ENCODE results near the gene ARFGAP1. TPM values are rescaled to one million over a fixed set of nuclear protein-coding genes. Genes with fewer than 3 reads are reported as not detected.

The ARFGAP1 gene
- polyA plus RNA-seq, 1 donor (not counting 4 experiments of a cell fraction or from before 2014, with no cell fraction given): 31.5 TPM

- H3K4me3 ChIP-seq (ENCODE audit: control insufficient read depth in 2 of 3, extremely low read depth in 1 of 3, insufficient read depth in 2 of 3, low read depth in 1 of 3, low read length in 3 of 3): no peak overlapping the region
- no peaks in the 10 kb centered on the region for H3K79me2 ChIP-seq (ENCODE audit: control insufficient read depth, insufficient read depth, low read length)
- H3K4me1 ChIP-seq (ENCODE audit: control insufficient read depth, extremely low read depth, insufficient read depth, low read length): peaks cover 17% of the 10 kb centered on the region
- H3K36me3 ChIP-seq (ENCODE audit: control insufficient read depth in 2 of 2, extremely low read depth in 1 of 2, insufficient read depth in 2 of 2, low read length in 2 of 2): no peaks in the 10 kb centered on the region
- H3K9me3 ChIP-seq (ENCODE audit: control insufficient read depth, low read depth, low read length): no peaks in the 10 kb centered on the region
- H3K9me1 ChIP-seq (ENCODE audit: control insufficient read depth, extremely low read depth, insufficient read depth, low read length): no peaks in the 10 kb centered on the region
- FAIRE-seq (no peak), DNase-seq (ENCODE audit: low read depth, low spot score) (no peak)
- H4K20me1 ChIP-seq (ENCODE audit: control insufficient read depth, extremely low read depth, insufficient read depth, low read length): no peaks in the 10 kb centered on the region
- peaks cover 38% of the 10 kb centered on the region for H3K27me3 ChIP-seq (ENCODE audit: control insufficient read depth, extremely low read depth, insufficient read depth, low read length)
- no peak overlapping the region for H3K9ac ChIP-seq (ENCODE audit: control insufficient read depth, extremely low read depth, insufficient read depth, low read length)
- TF ChIP-seq CTCF (optimal IDR thresholded peaks at IDR 0.05 in 1 of 3, IDR thresholded peaks at IDR 0.05 in 1 of 3, conservative IDR thresholded peaks at IDR 0.05 in 1 of 3; ENCODE audit: extremely low read depth in 1 of 3, insufficient read depth in 2 of 3, low read length in 3 of 3) (no peak), EZH2 (IDR thresholded peaks at IDR 0.05; ENCODE audit: low read length) (no peak)
- H3K27ac ChIP-seq (ENCODE audit: control insufficient read depth, insufficient read depth, low read length): no peak overlapping the region
- no peak overlapping the region for H3K4me2 ChIP-seq (ENCODE audit: control insufficient read depth, extremely low read depth, insufficient read depth, low read depth, low read length)
- H2AFZ ChIP-seq (ENCODE audit: control insufficient read depth, low read length): no peak overlapping the region
- dilution Hi-C loops (cut with MboI; ENCODE audit: extremely low pct_ligation_motif_present, low sequenced_read_pairs): no loop called here
Measured at GRCh38 chr20:63257629-63258028, 15.0 kb upstream of the ARFGAP1 start.

- FAIRE-seq (no peak), DNase-seq (ENCODE audit: low read depth, low spot score) (no peak)
- H3K9ac ChIP-seq (ENCODE audit: control insufficient read depth, extremely low read depth, insufficient read depth, low read length): no peak overlapping the region
- H3K79me2 ChIP-seq (ENCODE audit: control insufficient read depth, insufficient read depth, low read length): no peaks in the 10 kb centered on the region
- dilution Hi-C loops (cut with MboI; ENCODE audit: extremely low pct_ligation_motif_present, low sequenced_read_pairs): no loop called here
- H2AFZ ChIP-seq (ENCODE audit: control insufficient read depth, low read length): no peak overlapping the region
- H3K4me1 ChIP-seq (ENCODE audit: control insufficient read depth, extremely low read depth, insufficient read depth, low read length): peaks cover 17% of the 10 kb centered on the region
- no peaks in the 10 kb centered on the region for H3K36me3 ChIP-seq (ENCODE audit: control insufficient read depth in 2 of 2, extremely low read depth in 1 of 2, insufficient read depth in 2 of 2, low read length in 2 of 2)
- no peaks in the 10 kb centered on the region for H3K9me1 ChIP-seq (ENCODE audit: control insufficient read depth, extremely low read depth, insufficient read depth, low read length)
- H3K27me3 ChIP-seq (ENCODE audit: control insufficient read depth, extremely low read depth, insufficient read depth, low read length): peaks cover 31% of the 10 kb centered on the region
- no peak overlapping the region for H3K27ac ChIP-seq (ENCODE audit: control insufficient read depth, insufficient read depth, low read length)
- TF ChIP-seq CTCF (optimal IDR thresholded peaks at IDR 0.05 in 1 of 3, IDR thresholded peaks at IDR 0.05 in 1 of 3, conservative IDR thresholded peaks at IDR 0.05 in 1 of 3; ENCODE audit: extremely low read depth in 1 of 3, insufficient read depth in 2 of 3, low read length in 3 of 3) (no peak), EZH2 (IDR thresholded peaks at IDR 0.05; ENCODE audit: low read length) (no peak)
- H3K4me3 ChIP-seq (ENCODE audit: control insufficient read depth in 2 of 3, extremely low read depth in 1 of 3, insufficient read depth in 2 of 3, low read depth in 1 of 3, low read length in 3 of 3): no peak overlapping the region
- H3K4me2 ChIP-seq (ENCODE audit: control insufficient read depth, extremely low read depth, insufficient read depth, low read depth, low read length): no peak overlapping the region
- no peaks in the 10 kb centered on the region for H4K20me1 ChIP-seq (ENCODE audit: control insufficient read depth, extremely low read depth, insufficient read depth, low read length)
- H3K9me3 ChIP-seq (ENCODE audit: control insufficient read depth, low read depth, low read length): no peaks in the 10 kb centered on the region
Measured at GRCh38 chr20:63258781-63259180, 13.8 kb upstream of the ARFGAP1 start.
